Adrenal gland (tissue), 5 donors: ENCODE results near the gene SVEP1.

Source experiments
- CTCF ChIP-seq, 6 experiments: fragments of 450-650 bp in 4 of 6; fragments of 200-600 bp in 2 of 6; sonication (generic) in 1 of 6; IDR thresholded peaks; 1 replicate in 5 of 6; 2 replicates in 1 of 6; pipeline versions ENCODE4 v1.5.1 to v1.8.0; 2016 to 2021; ENCODE audit warnings: antibody characterized with exemption in 6 of 6, mild to moderate bottlenecking in 2 of 6, moderate library complexity in 1 of 6
- POLR2A ChIP-seq, 2 donors: fragments of 450-650 bp; IDR thresholded peaks; one replicate each; pipeline ENCODE4 v1.6.1; 2017; ENCODE audit warnings: antibody characterized with exemption in 2 of 2, mild to moderate bottlenecking in 2 of 2, moderate library complexity in 1 of 2
- donor health status: DM: no; HTN: no; CAD: no.

GRCh38 chr9:110330484-110331105 lies 248.9 kb downstream of the SVEP1 start:
- TF ChIP-seq CTCF (IDR thresholded peaks at IDR 0.05), result no peak
- no peak for TF ChIP-seq POLR2A (IDR thresholded peaks at IDR 0.05)
